Measurements from ENCODE around the gene THBS2. TPM values are rescaled to one million over a fixed set of nuclear protein-coding genes. Genes with fewer than 3 reads are reported as not detected.
"Not testable (repeated sequence)": the region's sequence is repeated elsewhere in the genome, so short reads cannot be mapped to it uniquely, and the experiment has no call there.

The THBS2 gene
- total RNA-seq, 4 donors from 2014 or later = 12.0 to 74.7 (median 16.4) TPM

GRCh38 chr6:169221264-169221663 is 32.4 kb downstream of the THBS2 start:
- no peak for TF ChIP-seq POLR2A (IDR thresholded peaks at IDR 0.05)
- TF ChIP-seq, protein P1, sequence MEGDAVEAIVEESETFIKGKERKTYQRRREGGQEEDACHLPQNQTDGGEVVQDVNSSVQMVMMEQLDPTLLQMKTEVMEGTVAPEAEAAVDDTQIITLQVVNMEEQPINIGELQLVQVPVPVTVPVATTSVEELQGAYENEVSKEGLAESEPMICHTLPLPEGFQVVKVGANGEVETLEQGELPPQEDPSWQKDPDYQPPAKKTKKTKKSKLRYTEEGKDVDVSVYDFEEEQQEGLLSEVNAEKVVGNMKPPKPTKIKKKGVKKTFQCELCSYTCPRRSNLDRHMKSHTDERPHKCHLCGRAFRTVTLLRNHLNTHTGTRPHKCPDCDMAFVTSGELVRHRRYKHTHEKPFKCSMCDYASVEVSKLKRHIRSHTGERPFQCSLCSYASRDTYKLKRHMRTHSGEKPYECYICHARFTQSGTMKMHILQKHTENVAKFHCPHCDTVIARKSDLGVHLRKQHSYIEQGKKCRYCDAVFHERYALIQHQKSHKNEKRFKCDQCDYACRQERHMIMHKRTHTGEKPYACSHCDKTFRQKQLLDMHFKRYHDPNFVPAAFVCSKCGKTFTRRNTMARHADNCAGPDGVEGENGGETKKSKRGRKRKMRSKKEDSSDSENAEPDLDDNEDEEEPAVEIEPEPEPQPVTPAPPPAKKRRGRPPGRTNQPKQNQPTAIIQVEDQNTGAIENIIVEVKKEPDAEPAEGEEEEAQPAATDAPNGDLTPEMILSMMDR (IDR thresholded peaks at IDR 0.05) = no peak
- no peak overlapping the region for H3K27ac ChIP-seq
- H3K9me3 ChIP-seq = no peaks in the 10 kb centered on the region
- no peaks in the 10 kb centered on the region for H3K4me1 ChIP-seq
- intact Hi-C loops (cut with DNase I) = no loop called here
- WGBS, 2 donors = 85 to 87% methylated on average over 7 of the region's 7 CpGs
- H3K4me3 ChIP-seq (replicated peaks in 1 of 3) = no peak overlapping the region
- H3K27me3 ChIP-seq = no peaks in the 10 kb centered on the region
- no peaks in the 10 kb centered on the region for H3K36me3 ChIP-seq
- DNase-seq = no peak

DNA sequence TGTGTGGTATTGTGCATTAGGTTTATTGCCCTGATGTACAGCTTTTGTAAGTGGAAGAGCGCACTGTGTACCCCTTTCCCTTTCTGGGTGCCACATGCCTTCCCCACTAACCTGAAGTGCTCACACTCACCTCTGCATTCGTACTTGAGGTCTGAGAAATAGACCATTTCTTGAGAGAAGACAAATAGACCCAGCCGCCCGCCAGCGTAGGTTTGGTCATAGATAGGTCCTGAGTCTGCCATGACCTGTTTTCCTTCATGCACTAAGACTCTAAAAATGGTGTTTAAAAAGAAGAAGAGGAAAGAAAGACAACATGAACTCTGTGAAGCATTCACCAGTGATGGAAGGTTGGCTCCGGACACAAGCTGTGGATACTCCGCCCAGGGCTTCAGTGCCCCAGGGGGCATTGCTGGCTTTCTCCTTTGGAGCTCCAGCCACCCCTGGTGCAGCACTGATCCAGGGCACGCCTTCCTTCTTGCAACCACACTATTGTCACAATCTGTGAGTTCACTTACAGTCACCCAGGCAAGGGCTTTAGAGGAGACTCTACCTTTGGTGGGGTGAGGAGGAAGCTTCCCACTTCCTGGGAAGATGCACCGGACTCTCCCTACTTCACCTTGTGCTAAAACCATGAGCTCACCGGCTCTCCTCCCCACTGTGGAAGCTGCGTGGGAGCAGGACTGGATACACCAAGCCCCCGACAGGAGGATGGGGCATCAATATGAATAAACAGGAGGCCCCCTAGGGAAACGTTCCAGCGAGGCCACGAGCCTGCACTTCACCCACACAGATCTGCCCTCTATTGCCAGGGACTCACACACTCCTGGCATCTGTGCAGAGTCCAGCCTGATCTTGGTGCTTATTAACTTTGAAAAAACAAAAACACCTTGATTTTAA is 33.3 kb downstream of the THBS2 start:
- DNase-seq = no peak
- Histone ChIP-seq H3K36me3 (no peaks in the 10 kb centered on the region), H3K9me3 (no peaks in the 10 kb centered on the region), H3K4me1 (no peaks in the 10 kb centered on the region), H3K27ac (no peak overlapping the region), H3K27me3 (no peaks in the 10 kb centered on the region), H3K4me3 (replicated peaks in 1 of 3) (no peak overlapping the region)
- WGBS, 2 donors = 77 to 84% methylated on average over 15 of the region's 15 CpGs
- TF ChIP-seq, protein P1 (IDR thresholded peaks at IDR 0.05) = no peak
- no peak for TF ChIP-seq POLR2A (IDR thresholded peaks at IDR 0.05)
- intact Hi-C loops (cut with DNase I) = no loop called here

DNA sequence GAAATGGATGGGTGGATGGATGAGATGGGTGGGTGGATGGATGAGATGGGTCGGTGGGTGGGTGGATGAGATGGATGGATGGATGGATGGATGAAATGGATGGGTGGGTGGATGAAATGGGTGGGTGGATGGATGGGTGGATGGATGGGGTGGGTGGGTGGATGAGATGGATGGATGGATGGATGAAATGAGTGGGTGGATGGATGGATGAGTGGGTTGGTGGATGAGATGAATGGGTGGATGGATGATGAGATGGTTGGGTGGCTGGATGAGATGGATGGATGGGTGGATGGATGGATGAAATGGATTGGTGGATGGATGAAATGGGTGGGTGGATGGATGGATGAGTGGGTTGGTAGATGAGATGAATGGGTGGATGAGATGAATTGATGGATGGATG is 35.7 kb downstream of the THBS2 start:
- no peak overlapping the region for H3K4me3 ChIP-seq (replicated peaks in 1 of 3)
- H3K27me3 ChIP-seq = no peaks in the 10 kb centered on the region
- H3K9me3 ChIP-seq = no peaks in the 10 kb centered on the region
- no peak for TF ChIP-seq POLR2A (IDR thresholded peaks at IDR 0.05)
- TF ChIP-seq, protein P1 (IDR thresholded peaks at IDR 0.05) = no peak
- no peaks in the 10 kb centered on the region for H3K36me3 ChIP-seq
- WGBS, 2 donors = 93 to 96% methylated on average over 1 of the region's 1 CpG
- peaks cover 5 to 7% of the 10 kb centered on the region in 2 donors for H3K4me1 ChIP-seq
- intact Hi-C loops (cut with DNase I) = no loop called here
- no peak for DNase-seq
- no peak overlapping the region for H3K27ac ChIP-seq

GRCh38 chr6:169216830-169217229 is 36.8 kb downstream of the THBS2 start:
- TF ChIP-seq POLR2A (IDR thresholded peaks at IDR 0.05) = no peak
- TF ChIP-seq, protein P1 (IDR thresholded peaks at IDR 0.05) = no peak
- intact Hi-C loops (cut with DNase I) = no loop called here
- Histone ChIP-seq H3K4me1 (peaks cover 5 to 7% of the 10 kb centered on the region in 2 donors), H3K27ac (no peak overlapping the region), H3K27me3 (no peaks in the 10 kb centered on the region), H3K9me3 (no peaks in the 10 kb centered on the region), H3K4me3 (replicated peaks in 1 of 3) (no peak overlapping the region), H3K36me3 (no peaks in the 10 kb centered on the region)
- DNase-seq = no peak
- WGBS, 2 donors = 91 to 92% methylated on average over 14 of the region's 14 CpGs

DNA sequence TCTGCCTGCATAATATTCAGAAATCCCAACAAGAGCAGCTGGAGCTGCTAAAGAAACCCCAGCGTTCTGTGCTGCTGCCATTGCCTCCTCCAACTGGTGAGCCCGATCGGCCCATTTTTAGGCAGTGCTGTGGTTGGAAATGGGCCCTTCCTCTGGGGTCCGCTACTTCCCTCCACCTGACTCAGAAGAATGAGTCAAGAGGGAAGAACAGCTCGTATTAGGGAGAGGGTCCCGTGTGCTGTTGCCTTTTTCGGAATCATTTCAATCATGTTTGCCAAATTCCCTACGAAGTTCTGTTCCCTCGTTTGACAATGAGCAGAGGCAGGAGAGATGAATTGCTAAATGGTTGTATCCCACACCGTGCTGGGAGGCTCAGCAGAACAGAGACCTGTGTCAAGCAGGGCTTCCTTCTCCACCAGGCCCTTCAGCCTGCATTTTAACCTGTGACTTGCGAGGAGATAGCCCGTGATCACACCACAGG is 38.4 kb downstream of the THBS2 start:
- Histone ChIP-seq H3K36me3 (no peaks in the 10 kb centered on the region), H3K9me3 (no peaks in the 10 kb centered on the region), H3K27ac (peak overlapping the region; percentile 48 to 74 (median 56)), H3K4me3 (replicated peaks in 1 of 3) (no peak overlapping the region), H3K27me3 (no peaks in the 10 kb centered on the region), H3K4me1 (peaks cover 5 to 7% of the 10 kb centered on the region in 2 donors)
- no peak for TF ChIP-seq POLR2A (IDR thresholded peaks at IDR 0.05)
- DNase-seq = no peak
- intact Hi-C loops (cut with DNase I) = no loop called here
- 71 to 73% methylated on average over 12 of the region's 12 CpGs for WGBS, 2 donors

DNA sequence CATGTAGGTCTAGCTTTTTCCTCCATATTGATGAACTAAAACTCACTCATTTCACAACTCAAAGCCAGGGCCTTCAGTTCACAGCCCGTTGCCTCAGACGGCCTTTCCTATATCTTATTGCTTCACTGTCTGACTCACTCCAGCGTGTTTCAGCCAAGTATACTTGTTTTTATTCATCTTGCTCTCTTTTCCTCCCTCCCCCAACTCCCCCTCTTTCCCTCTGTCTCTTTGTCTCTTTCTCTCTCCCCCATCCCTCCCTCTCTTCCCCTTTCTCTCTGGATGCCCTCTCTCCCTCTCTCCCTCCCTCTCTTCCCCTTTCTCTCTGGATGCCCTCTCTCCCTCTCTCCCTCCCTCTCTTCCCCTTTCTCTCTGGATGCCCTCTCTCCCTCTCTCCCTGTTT is 38.9 kb downstream of the THBS2 start:
- H3K4me3 ChIP-seq (replicated peaks in 1 of 3); H3K27me3 ChIP-seq; DNase-seq; intact Hi-C loops (cut with DNase I); H3K9me3 ChIP-seq; H3K36me3 ChIP-seq; H3K4me1 ChIP-seq: not testable (repeated sequence)
- 52 to 64% methylated on average over 3 of the region's 3 CpGs for WGBS, 2 donors
- H3K27ac ChIP-seq = peak overlapping the region; percentile 48 to 91 (median 83)

All from thyroid gland (tissue), 4 donors.